ENCODE measurements around the gene ENAH.
"Not testable (repeated sequence)": the region's sequence is repeated elsewhere in the genome, so short reads cannot be mapped to it uniquely, and the experiment has no call there.

The ENAH gene

DNA sequence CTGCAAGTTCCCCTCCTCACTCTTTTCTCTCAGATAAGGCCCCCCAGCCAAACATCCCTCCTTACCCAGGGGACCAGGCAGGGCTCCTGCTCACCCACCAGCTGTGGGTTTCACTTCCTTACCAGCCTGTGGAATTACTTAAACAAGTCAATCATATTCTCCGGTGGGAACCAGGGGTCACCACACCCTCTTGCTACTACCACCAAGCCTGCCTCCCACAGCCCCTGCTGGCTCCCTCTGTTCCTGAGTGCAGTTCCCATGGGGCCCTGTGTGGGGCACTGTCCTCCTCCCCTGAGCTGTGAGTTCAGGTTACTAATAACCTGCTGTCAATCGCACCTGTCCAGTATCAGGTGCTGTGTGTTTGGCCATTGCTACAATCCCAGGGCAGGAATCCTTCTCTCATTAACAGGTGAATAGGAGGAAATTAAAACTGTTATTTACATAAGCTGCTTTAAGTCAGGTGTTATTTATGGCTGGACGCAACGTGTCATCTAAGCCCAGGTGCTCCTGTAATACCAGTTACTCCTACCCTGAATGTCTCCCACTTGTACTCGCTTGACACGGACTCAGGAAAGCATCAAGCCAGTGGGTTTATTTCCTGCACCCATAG is 172.0 kb downstream of the ENAH start:
- H3K9me3 ChIP-seq (ENCODE audit: low read depth, low read length): no peaks in the 10 kb centered on the region
- H3K4me3 ChIP-seq: no peak overlapping the region
- no peak overlapping the region for H3K9ac ChIP-seq (ENCODE audit: insufficient read length)
- TF ChIP-seq POLR2AphosphoS5 (IDR thresholded peaks at IDR 0.05; ENCODE audit: borderline replicate concordance, low read depth, low read length): no peak
- TF ChIP-seq EZH2 (IDR thresholded peaks at IDR 0.05): no peak
- TF ChIP-seq FOXP2 (optimal IDR thresholded peaks at IDR 0.05; ENCODE audit: control extremely low read depth, extremely low read length, insufficient read depth): no peak
- no peak for DNase-seq (ENCODE audit: low read depth, low spot score)
- no peak overlapping the region for H3K27ac ChIP-seq
- no peaks in the 10 kb centered on the region for H3K36me3 ChIP-seq (ENCODE audit: insufficient read depth, low read length)

DNA sequence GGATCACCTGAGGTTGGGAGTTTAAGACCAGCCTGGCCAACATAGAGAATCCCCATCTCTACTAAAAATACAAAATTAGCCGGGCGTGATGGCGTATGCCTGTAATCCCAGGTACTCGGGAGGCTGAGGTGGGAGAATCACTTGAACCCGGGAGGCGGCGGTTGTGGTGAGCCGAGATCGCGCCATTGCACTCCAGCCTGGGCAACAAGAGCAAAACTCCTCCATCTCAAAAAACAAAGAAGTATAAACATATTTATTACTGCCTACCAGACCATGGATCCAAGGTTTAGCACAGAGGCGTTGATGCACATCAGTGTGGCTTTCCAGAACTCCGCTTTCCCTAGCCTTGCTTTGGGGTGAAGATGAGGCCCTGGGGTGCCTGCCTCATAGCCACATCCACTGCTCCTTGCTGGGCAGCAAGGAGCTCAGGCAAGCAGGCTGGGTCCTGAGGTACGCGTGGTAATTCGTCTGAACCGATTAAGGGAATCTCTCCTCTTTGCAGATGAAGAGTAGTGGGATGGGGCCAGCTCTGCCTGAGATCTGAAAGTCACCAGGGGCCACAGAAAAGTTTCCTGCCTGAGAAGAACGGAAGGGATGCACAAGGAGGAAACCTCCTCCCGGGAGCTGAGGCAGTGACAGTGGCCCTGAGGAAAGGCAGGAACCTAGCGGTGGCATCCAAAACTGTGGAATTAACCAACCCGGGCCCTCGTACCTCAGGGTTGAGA is 172.8 kb downstream of the ENAH start:
- Histone ChIP-seq H3K4me3 (no peak overlapping the region), H3K9me3 (ENCODE audit: low read depth, low read length) (no peaks in the 10 kb centered on the region), H3K9ac (ENCODE audit: insufficient read length) (no peak overlapping the region), H3K27ac (no peak overlapping the region), H3K36me3 (ENCODE audit: insufficient read depth, low read length) (no peaks in the 10 kb centered on the region)
- no peak for TF ChIP-seq POLR2AphosphoS5 (IDR thresholded peaks at IDR 0.05; ENCODE audit: borderline replicate concordance, low read depth, low read length)
- TF ChIP-seq FOXP2 (optimal IDR thresholded peaks at IDR 0.05; ENCODE audit: control extremely low read depth, extremely low read length, insufficient read depth): no peak
- TF ChIP-seq EZH2 (IDR thresholded peaks at IDR 0.05): no peak
- DNase-seq (ENCODE audit: low read depth, low spot score): no peak

DNA sequence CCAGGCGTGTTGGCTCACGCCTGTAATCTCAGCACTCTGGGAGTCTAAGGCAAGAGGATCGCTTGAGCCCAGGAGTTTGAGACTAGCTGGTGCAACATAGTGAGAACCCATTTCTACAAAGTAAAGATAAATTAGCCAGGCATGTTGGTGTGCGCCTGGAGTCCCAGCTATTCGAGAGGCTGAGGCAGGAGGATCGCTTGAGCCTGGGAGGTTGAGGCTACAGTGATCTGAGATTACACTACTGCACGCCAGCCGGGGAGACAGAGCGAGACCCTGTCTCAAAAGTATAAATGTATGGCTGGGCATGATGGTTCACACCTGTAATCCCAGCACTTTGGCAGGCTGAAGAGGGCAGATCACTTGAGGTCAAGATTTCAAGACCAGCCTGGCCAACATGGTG is 173.6 kb downstream of the ENAH start:
- Histone ChIP-seq H3K4me3 (no peak overlapping the region), H3K27ac (no peak overlapping the region), H3K36me3 (ENCODE audit: insufficient read depth, low read length) (no peaks in the 10 kb centered on the region), H3K9ac (ENCODE audit: insufficient read length) (no peak overlapping the region), H3K9me3 (ENCODE audit: low read depth, low read length) (no peaks in the 10 kb centered on the region)
- TF ChIP-seq POLR2AphosphoS5 (IDR thresholded peaks at IDR 0.05; ENCODE audit: borderline replicate concordance, low read depth, low read length) (no peak), FOXP2 (optimal IDR thresholded peaks at IDR 0.05; ENCODE audit: control extremely low read depth, extremely low read length, insufficient read depth) (no peak), EZH2 (IDR thresholded peaks at IDR 0.05) (no peak)
- no peak for DNase-seq (ENCODE audit: low read depth, low spot score)

DNA sequence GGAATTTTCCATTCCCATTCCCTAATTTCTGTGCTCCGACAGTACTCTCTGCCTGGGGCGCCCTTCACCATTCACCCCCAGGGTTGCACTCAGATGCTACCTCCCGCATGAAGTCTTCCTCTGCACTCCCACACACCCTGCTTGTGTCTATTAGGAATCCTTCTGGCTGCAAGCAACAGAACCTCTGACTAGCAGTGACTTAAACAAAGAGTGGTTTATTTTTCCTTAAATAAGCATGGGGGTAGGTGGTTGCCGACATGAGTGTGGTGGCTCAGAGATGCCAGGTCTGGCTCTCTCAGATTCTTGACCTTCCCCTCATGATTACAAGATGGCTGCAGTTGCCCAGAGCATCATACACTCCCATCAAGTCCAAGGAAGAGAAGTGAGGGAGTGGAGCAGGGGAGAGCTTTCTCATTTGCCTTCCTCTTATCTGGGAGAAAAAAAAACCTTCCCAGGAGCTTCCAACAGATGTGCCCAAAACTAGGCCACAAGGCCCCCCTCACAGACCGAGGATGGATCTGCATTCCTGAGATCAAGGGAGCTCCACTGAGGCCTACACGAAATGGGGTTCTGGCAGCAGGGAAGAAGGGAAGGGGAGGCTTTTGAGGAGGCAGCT is 175.5 kb downstream of the ENAH start:
- H3K36me3 ChIP-seq (ENCODE audit: insufficient read depth, low read length): no peaks in the 10 kb centered on the region
- no peaks in the 10 kb centered on the region for H3K9me3 ChIP-seq (ENCODE audit: low read depth, low read length)
- no peak overlapping the region for H3K9ac ChIP-seq (ENCODE audit: insufficient read length)
- TF ChIP-seq FOXP2 (optimal IDR thresholded peaks at IDR 0.05; ENCODE audit: control extremely low read depth, extremely low read length, insufficient read depth) (no peak), POLR2AphosphoS5 (IDR thresholded peaks at IDR 0.05; ENCODE audit: borderline replicate concordance, low read depth, low read length) (no peak), EZH2 (IDR thresholded peaks at IDR 0.05) (no peak)
- H3K4me3 ChIP-seq: no peak overlapping the region
- no peak for DNase-seq (ENCODE audit: low read depth, low spot score)
- H3K27ac ChIP-seq: no peak overlapping the region

DNA sequence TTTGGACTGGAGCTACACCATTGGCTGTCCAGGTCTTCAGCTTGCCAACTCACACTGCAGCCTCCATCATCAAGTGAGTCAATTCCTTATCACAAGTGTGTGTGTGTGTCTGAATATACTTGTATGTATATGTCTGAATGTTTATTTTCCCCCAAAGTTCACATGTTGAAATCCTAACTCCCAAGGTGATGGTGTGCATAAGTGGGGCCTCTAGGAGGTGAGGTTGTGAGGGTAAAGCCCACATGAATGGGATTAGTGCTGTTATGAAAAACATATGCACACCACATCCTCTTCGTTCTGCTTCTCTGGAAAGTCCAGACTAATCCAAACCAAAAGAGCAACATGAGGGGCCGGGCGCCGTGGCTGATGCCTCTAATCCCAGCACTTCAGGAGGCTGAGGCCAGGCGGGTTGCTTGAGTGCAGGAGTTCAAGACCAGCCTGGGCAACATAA is 176.4 kb downstream of the ENAH start:
- Histone ChIP-seq H3K9me3 (ENCODE audit: low read depth, low read length) (no peaks in the 10 kb centered on the region), H3K4me3 (no peak overlapping the region), H3K36me3 (ENCODE audit: insufficient read depth, low read length) (no peaks in the 10 kb centered on the region), H3K27ac (no peak overlapping the region), H3K9ac (ENCODE audit: insufficient read length) (no peak overlapping the region)
- TF ChIP-seq FOXP2 (optimal IDR thresholded peaks at IDR 0.05; ENCODE audit: control extremely low read depth, extremely low read length, insufficient read depth): no peak
- no peak for TF ChIP-seq EZH2 (IDR thresholded peaks at IDR 0.05)
- TF ChIP-seq POLR2AphosphoS5 (IDR thresholded peaks at IDR 0.05; ENCODE audit: borderline replicate concordance, low read depth, low read length): no peak
- no peak for DNase-seq (ENCODE audit: low read depth, low spot score)

DNA sequence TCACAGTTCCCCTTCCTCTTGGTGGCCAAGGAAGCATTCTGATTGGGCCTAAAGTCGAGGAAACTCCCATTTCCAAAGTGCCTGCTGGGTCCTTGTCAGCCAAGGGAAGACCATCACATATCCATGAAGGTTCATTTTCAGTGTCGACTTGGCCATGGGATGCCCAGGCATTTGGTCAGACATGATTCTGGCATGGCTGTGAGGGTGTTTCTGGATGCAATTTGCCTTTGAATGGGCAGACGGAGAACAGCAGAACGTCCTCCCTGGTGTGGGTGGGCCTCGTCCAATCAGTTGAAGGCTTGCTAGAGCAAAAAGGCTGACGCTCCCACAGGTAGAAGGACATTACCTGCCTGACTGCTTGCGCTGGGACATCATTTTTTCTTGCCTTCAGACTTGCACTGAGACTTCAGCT is 176.8 kb downstream of the ENAH start:
- Histone ChIP-seq H3K27ac (no peak overlapping the region), H3K9me3 (ENCODE audit: low read depth, low read length) (no peaks in the 10 kb centered on the region), H3K9ac (ENCODE audit: insufficient read length) (no peak overlapping the region), H3K4me3 (no peak overlapping the region), H3K36me3 (ENCODE audit: insufficient read depth, low read length) (no peaks in the 10 kb centered on the region)
- no peak for TF ChIP-seq POLR2AphosphoS5 (IDR thresholded peaks at IDR 0.05; ENCODE audit: borderline replicate concordance, low read depth, low read length)
- TF ChIP-seq EZH2 (IDR thresholded peaks at IDR 0.05): no peak
- no peak for TF ChIP-seq FOXP2 (optimal IDR thresholded peaks at IDR 0.05; ENCODE audit: control extremely low read depth, extremely low read length, insufficient read depth)
- DNase-seq (ENCODE audit: low read depth, low spot score): no peak

DNA sequence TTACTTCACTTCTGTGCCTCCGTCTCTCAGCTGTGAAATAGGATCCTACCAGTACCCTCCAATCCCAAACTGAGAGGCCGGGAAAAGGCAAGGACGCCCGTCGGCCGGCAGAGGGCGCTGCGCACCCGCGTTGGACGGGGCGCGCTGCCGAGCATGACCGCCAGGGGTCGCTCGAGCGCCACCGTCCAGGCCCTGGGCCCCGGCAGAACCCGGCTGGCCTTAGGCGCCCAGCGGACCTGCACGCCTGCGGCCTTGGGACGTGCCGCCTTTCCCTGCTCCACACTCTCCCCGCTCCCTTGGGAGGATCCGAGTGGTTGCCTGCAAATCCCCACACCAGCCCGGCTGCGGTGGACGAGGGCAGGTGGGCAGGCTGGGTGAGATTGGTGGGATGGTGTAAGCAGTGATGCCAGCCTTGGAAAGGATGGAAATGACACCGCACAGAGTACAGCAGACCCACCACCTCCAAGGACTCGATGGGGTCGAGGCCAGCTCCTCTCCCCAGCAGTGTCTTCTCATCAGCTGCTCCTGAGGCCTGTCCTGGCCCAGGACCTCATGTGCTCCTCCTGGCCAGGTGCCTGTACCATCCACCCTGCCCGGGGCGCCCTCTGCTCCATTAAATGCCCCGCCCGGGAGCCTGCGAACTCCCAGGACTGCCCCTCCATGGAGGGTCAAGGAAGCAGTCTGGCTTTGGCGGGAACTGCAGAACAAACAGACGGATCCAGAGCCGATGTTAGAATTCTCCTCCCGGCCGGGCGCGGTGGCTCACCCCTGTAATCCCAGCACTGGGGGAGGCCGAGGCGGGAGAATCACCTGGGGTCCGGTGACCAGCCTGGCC is 177.7 kb downstream of the ENAH start:
- Histone ChIP-seq H3K4me3 (peak overlapping the region; percentile 55), H3K9ac (ENCODE audit: insufficient read length) (no peak overlapping the region), H3K27ac (no peak overlapping the region), H3K9me3 (ENCODE audit: low read depth, low read length) (no peaks in the 10 kb centered on the region), H3K36me3 (ENCODE audit: insufficient read depth, low read length) (no peaks in the 10 kb centered on the region)
- no peak for TF ChIP-seq FOXP2 (optimal IDR thresholded peaks at IDR 0.05; ENCODE audit: control extremely low read depth, extremely low read length, insufficient read depth)
- DNase-seq (ENCODE audit: low read depth, low spot score): no peak

DNA sequence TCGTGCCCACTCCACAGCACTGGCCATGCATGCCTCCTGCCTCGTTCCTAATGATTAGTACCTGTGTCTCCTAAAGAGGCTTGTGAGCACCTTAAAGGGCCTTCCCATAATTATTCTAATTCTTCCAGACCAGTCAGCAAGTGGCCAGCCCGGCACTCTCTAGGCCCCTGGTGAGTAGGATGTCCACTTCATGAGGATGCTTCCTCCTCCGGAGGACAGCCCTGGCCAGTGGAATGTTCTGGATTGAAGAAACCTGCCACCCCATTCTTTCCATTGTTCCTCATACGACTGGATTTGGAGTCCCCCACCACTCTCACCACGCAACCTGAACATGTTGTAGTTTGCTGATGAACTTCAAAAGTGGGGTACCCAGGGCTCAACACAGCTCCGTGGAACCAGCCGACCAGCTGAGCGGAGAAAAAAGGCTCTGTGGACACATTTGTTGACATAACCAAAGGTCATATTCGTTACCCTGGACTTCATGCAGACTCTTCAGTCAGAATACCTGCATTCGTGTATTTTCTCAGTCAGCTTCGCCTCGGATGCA is 178.4 kb downstream of the ENAH start:
- TF ChIP-seq FOXP2 (optimal IDR thresholded peaks at IDR 0.05; ENCODE audit: control extremely low read depth, extremely low read length, insufficient read depth): no peak
- TF ChIP-seq EZH2 (IDR thresholded peaks at IDR 0.05): no peak
- TF ChIP-seq POLR2AphosphoS5 (IDR thresholded peaks at IDR 0.05; ENCODE audit: borderline replicate concordance, low read depth, low read length): no peak
- Histone ChIP-seq H3K9ac (ENCODE audit: insufficient read length) (no peak overlapping the region), H3K27ac (no peak overlapping the region), H3K4me3 (no peak overlapping the region), H3K9me3 (ENCODE audit: low read depth, low read length) (no peaks in the 10 kb centered on the region), H3K36me3 (ENCODE audit: insufficient read depth, low read length) (no peaks in the 10 kb centered on the region)
- no peak for DNase-seq (ENCODE audit: low read depth, low spot score)

DNA sequence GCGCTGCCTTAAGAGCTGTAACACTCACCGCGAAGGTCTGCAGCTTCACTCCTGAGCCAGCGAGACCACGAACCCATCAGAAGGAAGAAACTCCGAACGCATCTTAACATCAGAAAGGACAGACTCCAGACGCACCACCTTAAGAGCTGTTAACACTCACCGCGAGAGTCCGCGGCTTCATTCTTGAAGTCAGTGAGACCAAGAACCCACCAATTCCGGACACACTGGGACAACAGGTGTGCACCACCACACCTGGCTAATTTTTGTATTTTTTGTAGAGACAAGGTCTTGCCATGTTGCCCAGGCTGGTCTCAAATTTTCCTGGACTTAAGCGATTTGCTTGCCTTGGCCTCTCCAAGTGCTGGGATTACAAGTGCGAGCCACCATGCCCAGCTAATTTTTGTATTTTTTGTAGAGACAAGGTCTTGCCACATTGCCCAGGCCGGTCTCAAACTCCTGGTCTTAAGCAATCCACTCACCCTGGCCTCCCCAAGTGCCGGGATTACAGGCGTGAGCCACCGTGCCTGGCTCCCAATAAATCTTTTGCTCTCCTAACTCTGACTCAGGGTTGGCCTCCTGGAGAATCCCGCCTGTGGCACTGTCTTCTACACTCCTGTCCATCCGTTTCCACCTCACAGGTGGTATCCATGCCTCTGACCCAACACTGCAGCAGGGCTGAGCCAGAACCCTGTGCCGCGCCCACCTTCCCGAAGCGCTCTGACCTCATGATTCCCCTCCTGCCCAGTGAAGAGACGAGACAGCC is 179.1 kb downstream of the ENAH start:
- not testable (repeated sequence) for H3K36me3 ChIP-seq (ENCODE audit: insufficient read depth, low read length); H3K4me3 ChIP-seq; H3K9ac ChIP-seq (ENCODE audit: insufficient read length); H3K27ac ChIP-seq; DNase-seq (ENCODE audit: low read depth, low spot score); H3K9me3 ChIP-seq (ENCODE audit: low read depth, low read length)

DNA sequence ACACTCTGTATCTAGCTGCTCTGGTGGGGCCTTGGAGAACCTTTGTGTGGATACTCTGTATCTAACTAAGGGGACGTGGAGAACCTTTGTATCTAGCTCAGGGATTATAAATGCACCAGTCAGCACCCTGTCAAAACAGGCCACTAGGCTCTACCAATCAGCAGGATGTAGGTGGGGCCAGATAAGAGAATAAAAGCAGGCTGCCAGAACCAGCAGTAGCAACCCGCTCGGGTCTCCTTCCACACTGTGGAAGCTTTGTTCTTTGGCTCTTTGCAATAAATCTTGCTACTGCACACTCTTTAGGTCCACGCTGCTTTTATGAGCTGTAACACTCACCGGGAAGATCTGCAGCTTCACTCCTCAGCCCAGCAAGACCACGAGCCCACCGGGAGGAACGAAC is 179.7 kb downstream of the ENAH start:
- H3K9ac ChIP-seq (ENCODE audit: insufficient read length); H3K9me3 ChIP-seq (ENCODE audit: low read depth, low read length); DNase-seq (ENCODE audit: low read depth, low spot score); H3K4me3 ChIP-seq; H3K36me3 ChIP-seq (ENCODE audit: insufficient read depth, low read length); H3K27ac ChIP-seq: not testable (repeated sequence)

All from SK-N-MC (cell line).